Activated T-helper 1 cell treated with anti-CD3 and anti-CD28 coated beads, Interleukin-2, amount 50 U/mL, for 16 hours (primary cell): ENCODE results near the gene FAM107B.
A peak's percentile ranks its signal among the peaks of the same experiment; 100 is the strongest.

ENCODE experiments used
- DNase-seq, 2 donors: peaks; one replicate each; pipeline ENCODE4 v3.0.0-alpha.2; 2020; ENCODE audit warnings: low read depth in 1 of 2, low spot score in 1 of 2

Gene FAM107B

GRCh38 chr10:14583252-14583651 lies 191.4 kb downstream of the FAM107B start:
- peak; percentile 59 to 71 for DNase-seq

DNA sequence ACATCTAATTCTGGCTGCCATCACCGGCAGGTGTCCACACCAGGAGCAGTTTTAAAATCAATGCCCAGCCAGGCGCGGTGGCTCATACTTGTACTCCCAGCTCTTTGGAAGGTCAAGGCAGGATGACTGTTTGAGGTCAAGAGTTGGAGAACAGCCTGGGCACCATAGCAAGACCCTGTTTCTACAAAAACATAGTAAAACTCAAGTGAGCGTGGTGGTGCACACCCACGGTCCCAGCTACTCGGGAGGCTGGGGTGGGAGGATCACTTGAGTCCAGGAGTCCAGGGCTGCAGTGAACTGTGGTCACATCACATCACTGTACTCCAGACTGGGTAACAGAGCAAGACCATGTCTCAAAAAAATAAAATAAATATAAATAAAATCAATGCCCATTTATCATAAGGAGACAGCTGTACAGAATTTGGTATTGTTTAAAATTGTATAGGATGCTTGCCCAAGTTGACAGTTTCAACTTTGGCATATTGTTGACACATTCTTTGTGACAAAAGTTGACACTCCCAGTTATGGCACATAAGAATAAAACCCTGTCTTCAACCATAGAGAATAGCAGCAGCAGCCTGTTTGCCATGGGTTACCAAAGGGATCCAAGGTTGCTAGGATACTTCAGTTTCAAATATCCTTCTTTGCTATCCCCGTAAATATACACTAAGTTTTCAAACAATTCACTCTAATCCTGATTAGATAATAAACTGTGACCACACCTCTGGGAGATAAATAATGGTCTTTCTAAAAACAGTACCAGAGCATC lies 193.0 kb downstream of the FAM107B start:
- DNase-seq: no peak

GRCh38 chr10:14580671-14581332 lies 193.9 kb downstream of the FAM107B start:
- no peak for DNase-seq

DNA sequence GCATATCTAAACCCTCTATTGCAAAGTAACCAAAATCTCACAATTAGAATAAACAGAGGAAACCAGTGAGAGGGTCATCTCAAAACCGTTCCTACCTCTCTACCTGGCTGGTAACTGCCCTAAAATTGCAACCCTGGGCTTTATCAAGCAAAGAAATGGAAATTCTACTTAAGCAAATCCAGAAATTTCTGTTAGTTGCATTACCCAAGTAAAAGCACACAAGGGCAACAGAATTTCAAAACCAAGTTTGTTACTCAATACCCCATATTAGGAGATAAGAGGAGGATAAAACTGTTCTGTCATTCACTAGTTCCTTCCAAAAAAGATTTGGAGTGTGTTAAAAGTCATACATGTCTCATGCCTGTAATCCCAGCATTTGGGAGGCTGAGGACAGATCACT lies 195.3 kb downstream of the FAM107B start:
- no peak for DNase-seq

DNA sequence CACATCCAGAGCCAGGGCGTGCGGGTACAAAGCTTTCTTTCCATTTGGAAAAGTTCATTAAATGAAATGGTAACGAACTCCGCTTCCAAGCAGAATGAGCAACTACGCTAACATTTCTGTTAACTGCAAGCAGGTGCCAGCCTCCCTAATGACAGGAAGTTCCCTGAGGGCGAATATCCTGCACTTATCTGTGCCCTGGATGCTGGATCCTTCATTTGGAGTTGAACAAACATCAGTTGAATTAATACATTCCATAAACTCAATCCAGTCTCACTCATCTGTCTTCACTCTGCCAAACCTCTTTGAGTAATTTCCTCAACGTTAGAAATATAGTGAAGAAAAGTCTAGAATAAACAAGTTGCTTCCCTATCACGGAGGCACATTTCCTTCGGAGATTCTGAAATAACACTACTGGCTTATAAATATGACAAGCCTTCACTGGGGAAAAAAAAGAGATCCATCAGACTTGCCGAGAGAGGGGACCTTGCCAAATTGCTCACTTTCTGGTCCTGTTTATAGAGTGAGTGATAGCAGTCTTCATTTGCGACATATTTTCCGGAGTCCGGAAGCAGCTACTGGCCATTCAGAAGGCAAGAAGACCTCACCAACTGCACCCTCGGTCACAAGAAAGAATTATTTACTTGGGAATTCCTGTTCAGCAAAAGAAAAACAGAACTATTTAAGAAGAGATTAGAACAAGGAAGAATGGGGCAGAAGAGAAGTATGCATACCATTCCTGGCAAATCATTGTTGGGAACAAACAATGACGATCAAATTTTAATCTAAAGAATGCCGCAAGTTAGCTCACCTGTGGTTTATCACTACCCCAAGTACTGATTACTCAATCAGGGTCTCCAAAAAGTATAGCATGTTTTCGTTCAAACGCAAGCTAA lies 196.4 kb downstream of the FAM107B start:
- no peak for DNase-seq

- no peak for DNase-seq
Observed at GRCh38 chr10:14574885-14575284, 199.8 kb downstream of the FAM107B start.

DNA sequence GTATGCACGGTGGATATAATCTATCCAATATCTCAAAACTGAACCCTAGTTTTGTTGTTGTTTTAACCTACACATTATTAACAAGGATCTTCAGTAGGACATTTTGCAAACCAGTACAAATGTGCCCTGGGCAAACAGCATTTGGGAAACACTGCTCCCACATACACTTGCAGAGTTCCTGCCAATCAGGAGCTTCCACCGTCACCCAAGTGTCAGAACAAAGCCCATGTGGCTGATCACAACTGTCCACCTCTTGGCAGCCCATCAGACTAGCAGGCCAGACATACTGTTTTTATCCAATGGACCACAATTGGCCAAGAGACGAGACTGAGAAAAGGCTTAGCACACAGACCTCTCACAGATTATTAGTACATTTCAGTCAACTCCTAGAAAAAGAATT lies 200.4 kb downstream of the FAM107B start:
- DNase-seq: no peak

- DNase-seq: no peak
Observed at GRCh38 chr10:14573666-14574261, 200.9 kb downstream of the FAM107B start.

DNA sequence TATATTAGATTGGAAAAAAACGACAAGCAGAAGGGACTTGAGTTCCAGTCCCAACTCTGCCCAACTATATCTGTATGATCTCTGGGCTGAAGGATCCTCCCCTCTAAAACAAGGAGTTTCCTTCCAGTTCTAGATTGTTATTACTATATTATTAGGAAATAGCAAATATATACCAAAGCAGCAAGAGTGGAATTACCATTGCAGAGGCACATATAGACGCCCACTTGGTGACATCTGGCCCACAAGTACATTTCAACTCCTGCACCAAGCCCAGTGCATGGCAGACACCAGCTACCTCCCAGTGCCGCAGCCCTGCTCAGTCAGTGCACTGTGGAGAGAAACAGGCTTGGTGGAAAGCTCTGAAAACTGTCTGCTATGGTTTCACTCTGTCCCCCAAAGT lies 201.9 kb downstream of the FAM107B start:
- no peak for DNase-seq

DNA sequence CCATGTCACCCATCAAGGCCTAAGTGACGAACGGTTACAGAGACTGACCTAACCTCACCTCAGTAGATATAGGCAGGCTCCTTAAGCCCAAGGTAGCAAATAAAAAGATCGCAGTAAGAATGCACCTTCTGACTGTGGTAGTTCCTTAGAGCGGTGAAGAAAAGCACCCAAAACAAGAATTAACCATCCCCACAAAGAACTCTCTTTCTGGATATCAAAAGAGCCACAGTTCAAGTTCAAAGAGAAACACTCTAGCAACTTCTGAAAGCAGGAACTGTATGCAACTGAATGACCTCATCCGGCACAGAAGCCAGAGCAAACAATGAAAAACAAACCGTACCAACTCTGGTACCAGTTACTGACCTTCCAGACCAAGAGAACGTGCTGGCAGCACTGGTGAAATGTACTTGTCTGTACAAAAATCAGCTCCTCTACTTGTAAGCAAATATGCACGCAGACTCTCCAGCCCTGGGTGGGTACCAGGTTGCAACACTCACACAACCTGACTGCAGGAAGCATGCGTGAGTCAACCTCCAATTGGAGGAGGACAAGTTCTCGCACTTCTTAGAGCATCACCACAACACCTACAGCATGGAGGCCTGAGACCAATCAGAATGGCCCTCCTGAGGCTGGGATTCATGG lies 202.7 kb downstream of the FAM107B start:
- peak in 1 of 2 donors; percentile 25 for DNase-seq

GRCh38 chr10:14570800-14571199 lies 203.9 kb downstream of the FAM107B start:
- DNase-seq: no peak

GRCh38 chr10:14569274-14570060 lies 205.2 kb downstream of the FAM107B start:
- no peak for DNase-seq

- DNase-seq: no peak
Observed at GRCh38 chr10:14567421-14567820, 207.3 kb downstream of the FAM107B start.

DNA sequence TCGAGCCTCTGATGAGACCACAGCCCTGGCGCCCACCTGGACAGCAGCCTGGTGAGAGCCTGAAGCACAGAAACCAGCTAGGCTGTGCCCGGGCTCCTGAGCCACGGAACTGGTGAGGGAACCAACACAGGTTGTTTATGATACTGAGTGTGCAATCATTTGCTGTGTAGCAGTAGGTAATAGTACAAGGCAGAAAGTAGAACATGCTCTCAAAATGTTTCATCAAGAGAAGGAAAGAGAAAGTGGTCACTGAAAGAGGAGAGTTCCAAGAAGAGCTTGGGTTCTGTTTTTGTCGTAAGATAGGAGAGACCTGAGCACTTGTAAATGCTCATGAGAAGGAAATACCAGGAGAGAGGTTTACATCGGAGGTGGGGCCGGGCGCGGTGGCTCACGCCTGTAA lies 208.2 kb downstream of the FAM107B start:
- DNase-seq: no peak

- DNase-seq: no peak
Observed at GRCh38 chr10:14565199-14565598, 209.5 kb downstream of the FAM107B start.

DNA sequence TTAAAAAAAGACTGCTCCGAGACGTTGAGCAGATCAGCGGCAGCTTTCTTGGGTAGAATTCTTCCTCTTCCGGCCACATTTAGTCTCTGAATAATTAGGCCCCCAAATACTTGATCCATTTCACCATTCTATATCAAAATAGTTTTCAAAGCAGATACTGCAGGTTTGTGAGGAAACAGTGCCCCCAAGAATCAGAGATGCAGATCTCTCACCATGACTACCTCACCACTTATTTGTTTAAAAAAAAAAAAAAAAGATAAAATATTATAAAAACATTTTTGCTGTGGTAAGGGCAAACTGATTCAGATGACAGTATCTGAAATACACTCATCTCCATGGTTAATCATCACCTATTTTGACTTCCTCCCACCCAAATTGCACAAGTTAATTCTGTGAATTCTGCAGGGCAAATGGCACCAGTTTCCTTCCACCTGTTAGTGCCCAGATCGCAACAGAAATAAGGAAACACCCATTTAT lies 210.4 kb downstream of the FAM107B start:
- no peak for DNase-seq

DNA sequence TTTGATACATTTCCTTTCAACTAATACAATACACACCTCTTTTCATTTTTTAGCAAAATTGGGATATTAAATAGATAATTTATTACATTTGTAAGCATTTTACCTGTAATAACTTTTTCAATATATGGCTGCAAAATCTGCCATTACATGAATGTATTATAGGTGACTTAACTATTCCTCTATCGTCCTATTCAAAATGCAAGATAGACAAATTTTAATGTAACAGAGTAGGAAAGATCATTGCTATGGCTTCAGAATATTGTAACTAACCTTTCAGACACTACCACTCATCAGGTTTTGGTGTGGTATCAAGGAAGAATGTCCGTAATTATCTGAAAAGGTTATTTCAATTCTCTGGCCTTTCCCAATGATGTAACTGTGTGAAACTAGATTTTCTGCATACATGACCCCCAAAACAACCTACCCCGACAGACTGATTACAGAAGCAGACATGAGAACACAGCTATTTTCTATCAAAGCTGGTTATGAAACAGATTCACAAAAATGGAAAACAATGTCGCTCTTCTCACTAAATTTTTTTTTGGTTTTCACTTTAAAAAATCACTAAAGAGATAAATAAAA lies 211.2 kb downstream of the FAM107B start:
- no peak for DNase-seq

DNA sequence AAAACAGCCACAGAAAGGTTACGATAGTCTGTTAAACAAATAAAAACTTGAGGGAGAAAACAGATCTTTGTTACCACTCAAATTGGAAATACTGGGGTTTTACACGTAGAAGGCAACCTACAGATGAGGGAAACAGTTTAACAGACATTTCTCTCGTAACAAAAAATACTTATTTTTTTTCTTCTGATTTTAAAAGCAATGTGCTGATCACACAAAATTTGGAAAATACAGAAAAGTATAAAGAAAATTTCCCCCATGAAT lies 211.7 kb downstream of the FAM107B start:
- DNase-seq: no peak

- no peak for DNase-seq
Observed at GRCh38 chr10:14562218-14563075, 212.2 kb downstream of the FAM107B start.
